Thyroid gland (tissue), 4 donors: ENCODE results near the gene PAF1.

Source experiments
- POLR2A ChIP-seq, 2 donors: fragments of 450-650 bp; IDR thresholded peaks; one replicate each; pipeline ENCODE4 v1.6.1; 2017; ENCODE audit warnings: antibody characterized with exemption in 2 of 2, mild to moderate bottlenecking in 2 of 2, moderate library complexity in 1 of 2
- TF ChIP-seq, protein P1 (sequence below), 6 experiments: fragments of 200-600 bp in 3 of 6; fragments of 450-650 bp in 3 of 6; sonication (generic) in 3 of 6; IDR thresholded peaks; one replicate each; pipeline ENCODE4 v1.5.1; 2016 to 2019; ENCODE audit warnings: antibody characterized with exemption in 6 of 6, mild to moderate bottlenecking in 2 of 6, inconsistent platforms in 1 of 6, moderate library complexity in 1 of 6

DNA sequence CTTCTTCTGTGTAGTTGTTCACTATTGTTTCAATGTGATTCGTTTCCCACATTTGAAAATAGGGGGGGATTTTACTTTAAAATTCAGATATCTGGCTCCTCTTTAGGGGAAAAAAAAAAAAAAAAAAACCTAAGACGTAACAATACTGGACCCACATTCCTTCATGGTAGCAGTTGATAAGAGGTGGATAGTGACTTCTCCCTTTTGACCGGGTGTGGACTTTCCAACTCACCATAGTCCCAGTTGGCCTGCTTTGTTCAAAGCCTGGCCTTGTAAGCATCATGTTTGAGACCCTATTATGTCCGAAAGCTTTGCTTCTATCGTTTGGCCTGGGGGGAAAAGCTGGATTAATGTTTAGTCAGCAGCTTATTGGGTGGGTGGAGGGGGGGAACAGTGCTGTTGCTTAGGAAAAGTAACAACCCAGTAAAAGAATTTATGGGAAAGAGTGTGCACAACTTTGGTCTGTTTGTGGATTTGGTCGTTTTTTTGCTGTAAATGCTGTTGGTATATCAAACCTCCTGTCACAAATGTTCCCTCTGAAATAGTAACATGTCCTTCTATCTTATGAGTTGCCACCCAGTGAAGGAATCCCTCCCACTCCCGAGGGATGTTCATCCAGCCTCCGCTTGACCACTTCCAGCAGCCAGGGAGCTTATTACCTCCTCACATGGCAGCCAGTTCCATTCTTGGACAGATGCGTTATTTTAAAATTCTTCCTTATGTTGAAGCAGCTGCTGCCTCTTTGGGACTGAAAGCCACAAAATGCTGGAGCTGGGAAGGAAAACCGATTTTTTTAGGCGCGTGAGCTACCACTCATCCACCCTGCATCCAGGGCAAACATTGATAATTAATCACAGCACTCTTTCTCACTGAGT is 38.3 kb downstream of the PAF1 start:
- TF ChIP-seq, protein P1, sequence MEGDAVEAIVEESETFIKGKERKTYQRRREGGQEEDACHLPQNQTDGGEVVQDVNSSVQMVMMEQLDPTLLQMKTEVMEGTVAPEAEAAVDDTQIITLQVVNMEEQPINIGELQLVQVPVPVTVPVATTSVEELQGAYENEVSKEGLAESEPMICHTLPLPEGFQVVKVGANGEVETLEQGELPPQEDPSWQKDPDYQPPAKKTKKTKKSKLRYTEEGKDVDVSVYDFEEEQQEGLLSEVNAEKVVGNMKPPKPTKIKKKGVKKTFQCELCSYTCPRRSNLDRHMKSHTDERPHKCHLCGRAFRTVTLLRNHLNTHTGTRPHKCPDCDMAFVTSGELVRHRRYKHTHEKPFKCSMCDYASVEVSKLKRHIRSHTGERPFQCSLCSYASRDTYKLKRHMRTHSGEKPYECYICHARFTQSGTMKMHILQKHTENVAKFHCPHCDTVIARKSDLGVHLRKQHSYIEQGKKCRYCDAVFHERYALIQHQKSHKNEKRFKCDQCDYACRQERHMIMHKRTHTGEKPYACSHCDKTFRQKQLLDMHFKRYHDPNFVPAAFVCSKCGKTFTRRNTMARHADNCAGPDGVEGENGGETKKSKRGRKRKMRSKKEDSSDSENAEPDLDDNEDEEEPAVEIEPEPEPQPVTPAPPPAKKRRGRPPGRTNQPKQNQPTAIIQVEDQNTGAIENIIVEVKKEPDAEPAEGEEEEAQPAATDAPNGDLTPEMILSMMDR (IDR thresholded peaks at IDR 0.05) = no peak
- TF ChIP-seq POLR2A (IDR thresholded peaks at IDR 0.05) = no peak
